HepG2 (cell line): Measurements from ENCODE around the gene ABCG8. TPM values are rescaled to one million over a fixed set of nuclear protein-coding genes. Genes with fewer than 3 reads are reported as not detected.

Experiments
- ARID4A ChIP-seq: sonication (generic); formaldehyde crosslinking; IDR thresholded peaks from 2 replicates; pipeline ENCODE4 v1.5.0; 2020; ENCODE audit warnings: mild to moderate bottlenecking, missing genetic modification reagents, borderline replicate concordance
- FOXP1 ChIP-seq, 2 experiments: fragments of 450-650 bp in 1 of 2; IDR thresholded peaks; 2 replicates each; pipeline ENCODE4 v1.6.1; 2017 to 2018; ENCODE audit warnings: antibody characterized with exemption in 1 of 2
- IKZF4 ChIP-seq: sonication (generic); formaldehyde crosslinking; IDR thresholded peaks from 2 replicates; pipeline ENCODE4 v1.5.1; 2020; ENCODE audit warnings: borderline replicate concordance, mild to moderate bottlenecking, low read depth, missing genetic modification reagents; ENCODE audit errors: not compliant biosample characterization
- NPAS2 ChIP-seq: sonication (generic); formaldehyde crosslinking; IDR thresholded peaks from 2 replicates; pipeline ENCODE4 v1.8.0; 2022; ENCODE audit warnings: mild to moderate bottlenecking, missing genetic modification reagents, borderline replicate concordance
- NR0B2 ChIP-seq: sonication (generic); formaldehyde crosslinking; IDR thresholded peaks from 2 replicates; pipeline ENCODE4 v1.4.0; 2020; ENCODE audit warnings: mild to moderate bottlenecking, missing genetic modification reagents
- PLSCR1 ChIP-seq: sonication (generic); formaldehyde crosslinking; IDR thresholded peaks from 2 replicates; pipeline ENCODE4 v1.5.0; 2020; ENCODE audit warnings: missing genetic modification reagents, mild to moderate bottlenecking, borderline replicate concordance
- RBFOX2 ChIP-seq: fragments of 200-400 bp; formaldehyde crosslinking; IDR thresholded peaks from 2 replicates; pipeline ENCODE4 v1.6.1; 2017; ENCODE audit warnings: low read depth, mild to moderate bottlenecking, low read length
- SIN3A ChIP-seq: IDR thresholded peaks from 2 replicates; pipeline ENCODE4 v1.6.1; 2011; ENCODE audit warnings: low read depth, mild to moderate bottlenecking, control low read depth, low read length, borderline replicate concordance
- SNAPC5 ChIP-seq: sonication (generic); formaldehyde crosslinking; IDR thresholded peaks from 2 replicates; pipeline ENCODE4 v1.8.1; 2023; ENCODE audit warnings: mild to moderate bottlenecking, missing genetic modification reagents, borderline replicate concordance
- UBTF ChIP-seq: sonication (generic); formaldehyde crosslinking; IDR thresholded peaks from 2 replicates; pipeline ENCODE4 v1.4.0; 2020; ENCODE audit warnings: mild to moderate bottlenecking, missing genetic modification reagents
- ZNF143 ChIP-seq: sonication (generic); formaldehyde crosslinking; IDR thresholded peaks from 2 replicates; pipeline ENCODE4 v1.4.0; 2020; ENCODE audit warnings: missing genetic modification reagents
- ZNF232 ChIP-seq: sonication (generic); formaldehyde crosslinking; IDR thresholded peaks from 2 replicates; pipeline ENCODE4 v1.4.0; 2020; ENCODE audit warnings: missing genetic modification reagents, borderline replicate concordance
- ZNF256 ChIP-seq: sonication (generic); formaldehyde crosslinking; conservative IDR thresholded peaks from 2 replicates; pipeline ENCODE4 v1.4.0; 2020; ENCODE audit warnings: missing genetic modification reagents
- ZNF362 ChIP-seq: sonication (generic); formaldehyde crosslinking; IDR thresholded peaks from 2 replicates; pipeline ENCODE4 v1.4.0; 2020; ENCODE audit warnings: missing genetic modification reagents, mild to moderate bottlenecking, borderline replicate concordance
- ZNF605 ChIP-seq: sonication (generic); formaldehyde crosslinking; IDR thresholded peaks from 2 replicates; pipeline ENCODE4 v1.8.0; 2022; ENCODE audit warnings: mild to moderate bottlenecking, missing genetic modification reagents
- ZNF720 ChIP-seq: sonication (generic); formaldehyde crosslinking; IDR thresholded peaks from 2 replicates; pipeline ENCODE4 v1.4.0; 2020; ENCODE audit warnings: missing genetic modification reagents
- ZSCAN25 ChIP-seq: sonication (generic); formaldehyde crosslinking; IDR thresholded peaks from 2 replicates; pipeline ENCODE4 v1.8.0; 2022; ENCODE audit warnings: mild to moderate bottlenecking, missing genetic modification reagents
- polyA plus RNA-seq, 8 experiments: library from polyadenylated mRNA; depleted of rRNA in 3 of 8; stranded (reverse) in 7 of 8; unstranded in 1 of 8; fragments of >200 nt; fragmentation: Illumina TruSeq in 4 of 8; extraction: Trizol in 4 of 8; gene quantifications; 2 replicates each; pipeline versions ENCODE4 v1.2.1 to v1.2.3, GENCODE V29; 2011 to 2016; ENCODE audit warnings: low read depth in 4 of 8, missing spikeins in 1 of 8, mixed read lengths in 1 of 8; ENCODE audit not compliant: insufficient read depth in 1 of 8
- total RNA-seq, 5 experiments: library from RNA; depleted of rRNA; stranded (reverse); fragments of >200 nt; fragmentation: Illumina TruSeq; extraction: Trizol; gene quantifications; 2 replicates each; pipeline ENCODE4 v1.2.3, GENCODE V29; 2016; ENCODE audit warnings: low read depth in 1 of 5

Gene ABCG8
- total and polyA plus RNA-seq, 2 of the 13 experiments (the other 11 are each of a cell fraction or from before 2014, with no cell fraction given) = 8.1 to 8.8 TPM

GRCh38 chr2:43838560-43839267 lies at the start of gene ABCG8, which contains the start of gene ABCG5 (continued):
- TF ChIP-seq ZNF362 (0 out of 2 replicates have a peak, but pooled peaks have one; percentile 10), PLSCR1 (CRISPR knock-in tag) (peak; percentile 52; the same call in 1 of the 2 replicates), SNAPC5 (CRISPR knock-in tag) (no peak), NPAS2 (no peak), ZNF605 (CRISPR knock-in tag) (peak; percentile 10; the same call in 1 of the 2 replicates), NR0B2 (CRISPR knock-in tag) (peak; percentile 26; the same call in 1 of the 2 replicates), UBTF (CRISPR knock-in tag) (peak; percentile 83), ZNF720 (CRISPR knock-in tag) (no peak), ZNF256 (CRISPR knock-in tag) (peak; percentile 83; the same call in 1 of the 2 replicates), RBFOX2 (peak; percentile 62), FOXP1 (IDR thresholded peaks at IDR 0.05) (no peak), FOXP1 (CRISPR knock-in tag; IDR thresholded peaks at IDR 0.05) (no peak), SIN3A (peak; percentile 83; the same call in 1 of the 2 replicates), ZNF232 (CRISPR knock-in tag) (peak; percentile 74), ZNF143 (peak; percentile 87), ARID4A (CRISPR knock-in tag) (peak; percentile 65; the same call in 1 of the 2 replicates), ZSCAN25 (CRISPR knock-in tag) (peak; percentile 31; the same call in 1 of the 2 replicates), IKZF4 (CRISPR knock-in tag) (peak; percentile 85)
